Measurements from ENCODE around the gene SUPT4H1. TPM values are rescaled to one million over a fixed set of nuclear protein-coding genes. Genes with fewer than 3 reads are reported as not detected.

Gene SUPT4H1
- total and polyA plus RNA-seq, 9 of the 15 experiments (the other 6 are each of a cell fraction or from before 2014, with no cell fraction given), result 62.1 to 320 (median 117) TPM

GRCh38 chr17:58391302-58391984 lies 39.4 kb upstream of the SUPT4H1 start:
- Histone ChIP-seq H2AFZ (ENCODE audit: low read depth, low read length) (peak overlapping the region; percentile 79), H3K79me2 (ENCODE audit: control insufficient read depth, insufficient read depth, low read length) (no peaks in the 10 kb centered on the region; the same call in 2 of the 3 replicates), H3K9me3 (replicated peaks; ENCODE audit: control insufficient read depth, insufficient read depth, low read depth, low read length) (no peaks in the 10 kb centered on the region; the same call in 1 of the 2 replicates), H3K4me1 (replicated peaks in 1 of 2; ENCODE audit: control insufficient read depth in 2 of 2, insufficient read depth in 2 of 2, low read length in 2 of 2) (peaks cover 19 to 55% of the 10 kb centered on the region in 2 experiments), H3K4me2 (ENCODE audit: insufficient read depth, low read length) (peak overlapping the region; percentile 73), H3K27ac (ENCODE audit: extremely low read depth, low read depth, low read length) (peak overlapping the region; percentile 72; the same call in 2 of the 3 replicates), H3K27me3 (ENCODE audit: control insufficient read depth in 2 of 2, insufficient read depth in 2 of 2, low read length in 2 of 2) (no peaks in the 10 kb centered on the region), H4K20me1 (replicated peaks; ENCODE audit: control insufficient read depth, insufficient read depth, low read length) (no peaks in the 10 kb centered on the region), H3K9ac (ENCODE audit: insufficient read depth in 1 of 2, low read depth in 2 of 2, low read length in 2 of 2) (peak overlapping the region; percentile 11 to 23; a peak in 3 of 4 replicates), H3K9me1 (ENCODE audit: control insufficient read depth, insufficient read depth, low read length) (no peaks in the 10 kb centered on the region), H3K4me3 (no peak overlapping the region), H3K36me3 (ENCODE audit: control insufficient read depth, insufficient read depth, low read length) (no peaks in the 10 kb centered on the region)
- BruUV-seq (replicated peaks), result no TSS peak
- intact Hi-C loops (cut with micrococcal nuclease) (no loop called here), in situ Hi-C loops (cut with MboI) (no loop called here)
- POLR2A ChIA-PET, result interaction anchor here (0.7 to 4.7 kb wide), 3 partner anchors 9 to 12 kb away, joined by 3 to 34 read pairs (median 3); no protein-coding TSS in a partner anchor
- DNase-seq (ENCODE audit: extremely low read depth in 1 of 4, low spot score in 3 of 4) (peak; percentile 34 to 91 (median 56)), ATAC-seq (peak; percentile 89), FAIRE-seq (peak; percentile 97)
- WGBS (ENCODE audit: insufficient coverage, low coverage, missing lambda C conversion rate), result 9% methylated on average over 10 of the region's 10 CpGs
- CTCF ChIA-PET (ENCODE audit: low intra/inter-chr PET ratio), result no interaction called here
- TF ChIP-seq SUPT5H (IDR thresholded peaks at IDR 0.05) (no peak), CEBPZ (IDR thresholded peaks at IDR 0.05; ENCODE audit: borderline replicate concordance, low read depth, low read length) (no peak), NEUROD1 (IDR thresholded peaks at IDR 0.05; ENCODE audit: borderline replicate concordance, low read depth, low read length, partially characterized antibody) (peak; percentile 23), NCOA1 (IDR thresholded peaks at IDR 0.05; ENCODE audit: low read depth) (0 out of 2 replicates have a peak, but pooled peaks have one; percentile 16), HDAC2 (IDR thresholded peaks at IDR 0.05) (peak; percentile 59; the same call in 1 of the 2 replicates), ERF (CRISPR knock-in tag; IDR thresholded peaks at IDR 0.05) (no peak), HEY1 (CRISPR knock-in tag; IDR thresholded peaks at IDR 0.05; ENCODE audit: borderline replicate concordance) (no peak), HNRNPLL (IDR thresholded peaks at IDR 0.05; ENCODE audit: low read depth, low read length, poor library complexity, severe bottlenecking) (no peak), GATA2 (CRISPR knock-in tag; IDR thresholded peaks at IDR 0.05) (peak; percentile 72), NFRKB (IDR thresholded peaks at IDR 0.05; ENCODE audit: low read depth) (no peak), ZBTB12 (CRISPR knock-in tag; IDR thresholded peaks at IDR 0.05) (no peak), NFATC3 (IDR thresholded peaks at IDR 0.05) (no peak), YY1 (IDR thresholded peaks at IDR 0.05; ENCODE audit: borderline replicate concordance in 1 of 3, control insufficient read depth in 1 of 3, extremely low read depth in 1 of 3, insufficient read depth in 3 of 3, insufficient read length in 1 of 3, insufficient replicate concordance in 2 of 3, low read depth in 1 of 3, low read length in 2 of 3) (no peak), ZNF282 (CRISPR knock-in tag; IDR thresholded peaks at IDR 0.05) (no peak), KDM1A (IDR thresholded peaks at IDR 0.05) (no peak), THRAP3 (IDR thresholded peaks at IDR 0.05; ENCODE audit: borderline replicate concordance) (no peak), TCF7L2 (IDR thresholded peaks at IDR 0.05; ENCODE audit: low read depth, low read length) (peak; percentile 7; the same call in 1 of the 2 replicates), BRD4 (IDR thresholded peaks at IDR 0.05) (no peak), NFE2 (IDR thresholded peaks at IDR 0.05; ENCODE audit: low read depth) (no peak)
